A549 (cell line): ENCODE data around the gene GDA. TPM values are rescaled to one million over a fixed set of nuclear protein-coding genes. Genes with fewer than 3 reads are reported as not detected.

Experiments
- ATAC-seq, 2 experiments: fragments of 200-7000 bp in 1 of 2; fragments of >200 bp in 1 of 2; cut with Nextera tagmentation in 1 of 2; cut with Tn5 transposase in 1 of 2; 3 replicates each; pipeline versions ENCODE4 v1.8.0 to v1.9.1; 2018 to 2020; ENCODE audit warnings: mild to moderate bottlenecking in 1 of 2, moderate library complexity in 1 of 2
- CTCF ChIA-PET: fragments of 300-600 bp; sonication (Branson Sonifier 250); formaldehyde crosslinking; extraction: SDS; loops from one replicate; lab custom pipeline; 2021; ENCODE audit warnings: antibody characterized with exemption, inconsistent platforms; lab: Yijun Ruan, JAX
- POLR2A ChIA-PET: fragments of 350-600 bp; formaldehyde crosslinking; extraction: SDS; loops from one replicate; lab custom pipeline; 2021; ENCODE audit warnings: antibody characterized with exemption, inconsistent platforms; lab: Yijun Ruan, JAX
- DNase-seq, 2 experiments: peaks; one replicate each; pipeline versions ENCODE4 v3.0.0 to v3.0.0-alpha.2; 2011 to 2016; ENCODE audit warnings: low read depth in 1 of 2, low spot score in 1 of 2
- FAIRE-seq: peaks from 2 replicates; lab custom pipeline; 2011; peaks lifted over from hg19 to GRCh38; lab: Jason Lieb, UNC
- H3K27ac ChIP-seq, 2 experiments: fragments of >200 bp; sonication (Bioruptor Twin); formaldehyde crosslinking; 3 replicates each; pipeline ENCODE4 v1.5.1; 2016 to 2017
- H3K4me1 ChIP-seq: fragments of >200 bp; sonication (Bioruptor Twin); formaldehyde crosslinking; 3 replicates; pipeline ENCODE4 v1.6.1; 2016
- H3K4me2 ChIP-seq: fragments of >200 bp; sonication (Bioruptor Twin); formaldehyde crosslinking; 3 replicates; pipeline ENCODE4 v1.6.1; 2016
- H3K4me3 ChIP-seq: fragments of >200 bp; sonication (Bioruptor Twin); formaldehyde crosslinking; 3 replicates; pipeline ENCODE4 v1.5.1; 2016
- H3K9me3 ChIP-seq: fragments of >200 bp; sonication (Bioruptor Twin); formaldehyde crosslinking; 3 replicates; pipeline ENCODE4 v1.6.1; 2016
- ATOH8 ChIP-seq: fragments of 250-450 bp; sonication (Bioruptor Pico); IDR thresholded peaks from 2 replicates; pipeline ENCODE4 v1.5.0; 2020; ENCODE audit warnings: low read depth, mild to moderate bottlenecking, moderate library complexity
- BCL3 ChIP-seq: fragments of >200 bp; sonication (Bioruptor Twin); formaldehyde crosslinking; IDR thresholded peaks from 3 replicates; pipeline ENCODE4 v1.6.1; 2016
- BHLHE40 ChIP-seq: IDR thresholded peaks from 2 replicates; pipeline ENCODE4 v1.6.1; 2012; ENCODE audit warnings: low read depth, low read length, inconsistent platforms
- CBX2 ChIP-seq: fragments of 200-600 bp; sonication (generic); IDR thresholded peaks from 2 replicates; pipeline ENCODE4 v1.6.1; 2016; ENCODE audit warnings: low read depth, mild to moderate bottlenecking, borderline replicate concordance
- CEBPB ChIP-seq, 2 experiments: fragments of >200 bp in 1 of 2; sonication (Bioruptor Twin) in 1 of 2; formaldehyde crosslinking in 1 of 2; IDR thresholded peaks; 2 replicates each; pipeline ENCODE4 v1.6.1; 2012 to 2016
- E2F6 ChIP-seq: IDR thresholded peaks from 2 replicates; pipeline ENCODE4 v1.6.1; 2012; ENCODE audit warnings: low read depth, borderline replicate concordance
- EHMT2 ChIP-seq: fragments of 200-600 bp; sonication (generic); IDR thresholded peaks from 2 replicates; pipeline ENCODE4 v1.6.1; 2016; ENCODE audit warnings: antibody characterized with exemption, low read depth, mild to moderate bottlenecking, moderate library complexity
- EP300 ChIP-seq, 2 experiments: fragments of >200 bp; sonication (Bioruptor Twin); formaldehyde crosslinking; IDR thresholded peaks; 2 replicates in 1 of 2; 3 replicates in 1 of 2; pipeline ENCODE4 v1.6.1; 2016 to 2017
- ESRRA ChIP-seq: fragments of 150-350 bp; IDR thresholded peaks from 2 replicates; pipeline ENCODE4 v1.6.1; 2014; ENCODE audit warnings: mild to moderate bottlenecking, low read length, borderline replicate concordance
- FOSL2 ChIP-seq, 2 experiments: fragments of 450-650 bp in 1 of 2; fragments of >200 bp in 1 of 2; sonication (Bioruptor Twin) in 1 of 2; formaldehyde crosslinking; IDR thresholded peaks; 2 replicates each; pipeline versions ENCODE4 v1.5.0 to v1.6.1; 2016 to 2020; ENCODE audit warnings: mild to moderate bottlenecking in 1 of 2, moderate library complexity in 1 of 2
- FOXS1 ChIP-seq: fragments of 250-450 bp; sonication (Bioruptor Pico); IDR thresholded peaks from 2 replicates; pipeline ENCODE4 v1.5.0; 2020; ENCODE audit warnings: mild to moderate bottlenecking, moderate library complexity
- GATA3 ChIP-seq: IDR thresholded peaks from 2 replicates; pipeline ENCODE4 v1.6.1; 2012; ENCODE audit warnings: borderline replicate concordance
- HES2 ChIP-seq: fragments of >200 bp; sonication (Bioruptor Twin); formaldehyde crosslinking; IDR thresholded peaks from 2 replicates; pipeline ENCODE4 v1.6.1; 2016
- HOXA7 ChIP-seq: fragments of 250-450 bp; sonication (Bioruptor Pico); IDR thresholded peaks from 2 replicates; pipeline ENCODE4 v1.5.0; 2020; ENCODE audit warnings: mild to moderate bottlenecking, moderate library complexity
- HOXB13 ChIP-seq: fragments of 250-450 bp; sonication (Bioruptor Pico); IDR thresholded peaks from 2 replicates; pipeline ENCODE4 v1.5.0; 2020; ENCODE audit warnings: low read depth, mild to moderate bottlenecking, moderate library complexity
- JUN ChIP-seq, 2 experiments: fragments of >200 bp; sonication (Bioruptor Twin); formaldehyde crosslinking; IDR thresholded peaks; 2 replicates in 1 of 2; 3 replicates in 1 of 2; pipeline ENCODE4 v1.6.1; 2016 to 2017
- JUNB ChIP-seq: fragments of >200 bp; sonication (Bioruptor Twin); formaldehyde crosslinking; IDR thresholded peaks from 2 replicates; pipeline ENCODE4 v1.6.1; 2016
- KDM5A ChIP-seq: fragments of 200-600 bp; sonication (generic); IDR thresholded peaks from 2 replicates; pipeline ENCODE4 v1.6.1; 2016; ENCODE audit warnings: antibody characterized with exemption, mild to moderate bottlenecking
- NR3C1 ChIP-seq: fragments of >200 bp; sonication (Bioruptor Twin); formaldehyde crosslinking; IDR thresholded peaks from 3 replicates; pipeline ENCODE4 v1.6.1; 2017
- PBX3 ChIP-seq: IDR thresholded peaks from 2 replicates; pipeline ENCODE4 v1.6.1; 2012
- RAD21 ChIP-seq, 2 experiments: fragments of >200 bp in 1 of 2; sonication (Bioruptor Twin) in 1 of 2; formaldehyde crosslinking in 1 of 2; IDR thresholded peaks in 1 of 2; conservative IDR thresholded peaks in 1 of 2; 2 replicates in 1 of 2; 3 replicates in 1 of 2; pipeline ENCODE4 v1.6.1; 2012 to 2018; ENCODE audit warnings: inconsistent platforms in 1 of 2
- SMC3 ChIP-seq: fragments of >200 bp; sonication (Bioruptor Twin); formaldehyde crosslinking; IDR thresholded peaks from 3 replicates; pipeline ENCODE4 v1.6.1; 2018; ENCODE audit warnings: inconsistent platforms
- ZC3H11A ChIP-seq: fragments of 450-650 bp; IDR thresholded peaks from 2 replicates; pipeline ENCODE4 v1.6.1; 2014; ENCODE audit warnings: antibody characterized with exemption, mild to moderate bottlenecking
- ZFP36 ChIP-seq: fragments of 450-650 bp; IDR thresholded peaks from 2 replicates; pipeline ENCODE4 v1.6.1; 2014; ENCODE audit warnings: borderline replicate concordance; ENCODE audit not compliant: partially characterized antibody
- WGBS: methylation state at CpG from one replicate; pipeline ENCODE4 v1.1.6; 2017; ENCODE audit errors: missing lambda C conversion rate; 5-methylcytosine and 5-hydroxymethylcytosine counted together
- polyA plus RNA-seq, 4 experiments: library from polyadenylated mRNA; depleted of rRNA in 3 of 4; stranded (reverse); fragments of >200 nt; fragmentation: RNase III in 1 of 4; extraction: RNeasy Plus Mini Kit Qiagen cat#74134 plus additional on column Dnase treatment in 1 of 4; gene quantifications; 2 replicates in 3 of 4; 3 replicates in 1 of 4; pipeline ENCODE4 v1.2.3, GENCODE V29; 2011 to 2017

GDA gene
- polyA plus RNA-seq, 2 of the 4 experiments (the other 2 are of a cell fraction), result 0.23 to 1.2 TPM

- under 1% methylated on average over 5 of the region's 5 CpGs for WGBS
- peak; percentile 60 to 73 for ATAC-seq
- H3K4me1 ChIP-seq, result peaks cover 47% of the 10 kb centered on the region
- peak overlapping the region; percentile 95 to 97 for H3K27ac ChIP-seq
- ChIA-PET CTCF (interaction anchor here (0.9 to 6.2 kb wide), 36 partner anchors 8 to 565 kb away, joined by 3 to 88 read pairs (median 4); partner anchors contain the start of gene ZFAND5), POLR2A (interaction anchor here (0.6 to 4.6 kb wide), 8 partner anchors 12 to 529 kb away, joined by 3 to 119 read pairs (median 8); partner anchors contain the start of gene ZFAND5)
- peak; percentile 67 to 97 for DNase-seq
- peak overlapping the region; percentile 78 for H3K4me2 ChIP-seq
- 0 out of 3 replicates have a peak, but pooled peaks cover 6% of the 10 kb centered on the region for H3K9me3 ChIP-seq
- peak overlapping the region; percentile 5; the same call in 1 of the 3 replicates for H3K4me3 ChIP-seq
- TF ChIP-seq BCL3 (peak; percentile 95), ESRRA (no peak), NR3C1 (no peak), RAD21 (conservative IDR thresholded peaks at IDR 0.05 in 1 of 2, IDR thresholded peaks at IDR 0.05 in 1 of 2) (peak; percentile 57 to 63), SMC3 (peak; percentile 55; the same call in 2 of the 3 replicates), ATOH8 (CRISPR knock-in tag) (no peak), PBX3 (no peak), JUN (IDR thresholded peaks at IDR 0.05) (peak; percentile 93 to 95; a peak in 4 of 5 replicates), GATA3 (peak; percentile 72), HES2 (peak; percentile 94), ZFP36 (peak; percentile 15), HOXA7 (CRISPR knock-in tag) (no peak), HOXB13 (CRISPR knock-in tag) (no peak), BHLHE40 (no peak), E2F6 (no peak), KDM5A (no peak), FOXS1 (CRISPR knock-in tag) (no peak), CBX2 (no peak), FOSL2 (IDR thresholded peaks at IDR 0.05) (peak; percentile 8; the same call in 1 of the 2 replicates), FOSL2 (CRISPR knock-in tag; IDR thresholded peaks at IDR 0.05) (no peak; the same call in 1 of the 2 replicates), JUNB (peak; percentile 71; the same call in 1 of the 2 replicates), EP300 (IDR thresholded peaks at IDR 0.05) (peak; percentile 90 to 92; a peak in 4 of 5 replicates), ZC3H11A (0 out of 2 replicates have a peak, but pooled peaks have one; percentile 8), EHMT2 (no peak), CEBPB (IDR thresholded peaks at IDR 0.05) (peak; percentile 99)
- peak; percentile 100 for FAIRE-seq
Measured at GRCh38 chr9:72292874-72293607, 143.8 kb downstream of the GDA start.
